HG03460 (cell line): ENCODE results near the gene VAT1L.

ENCODE experiments used
- ATAC-seq: cut with Tn5 transposase; IDR thresholded peaks from one replicate; pipeline ENCODE4 v1.9.1; 2021; ENCODE audit not compliant: unreplicated experiment

Gene VAT1L, protein sequence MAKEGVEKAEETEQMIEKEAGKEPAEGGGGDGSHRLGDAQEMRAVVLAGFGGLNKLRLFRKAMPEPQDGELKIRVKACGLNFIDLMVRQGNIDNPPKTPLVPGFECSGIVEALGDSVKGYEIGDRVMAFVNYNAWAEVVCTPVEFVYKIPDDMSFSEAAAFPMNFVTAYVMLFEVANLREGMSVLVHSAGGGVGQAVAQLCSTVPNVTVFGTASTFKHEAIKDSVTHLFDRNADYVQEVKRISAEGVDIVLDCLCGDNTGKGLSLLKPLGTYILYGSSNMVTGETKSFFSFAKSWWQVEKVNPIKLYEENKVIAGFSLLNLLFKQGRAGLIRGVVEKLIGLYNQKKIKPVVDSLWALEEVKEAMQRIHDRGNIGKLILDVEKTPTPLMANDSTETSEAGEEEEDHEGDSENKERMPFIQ

DNA sequence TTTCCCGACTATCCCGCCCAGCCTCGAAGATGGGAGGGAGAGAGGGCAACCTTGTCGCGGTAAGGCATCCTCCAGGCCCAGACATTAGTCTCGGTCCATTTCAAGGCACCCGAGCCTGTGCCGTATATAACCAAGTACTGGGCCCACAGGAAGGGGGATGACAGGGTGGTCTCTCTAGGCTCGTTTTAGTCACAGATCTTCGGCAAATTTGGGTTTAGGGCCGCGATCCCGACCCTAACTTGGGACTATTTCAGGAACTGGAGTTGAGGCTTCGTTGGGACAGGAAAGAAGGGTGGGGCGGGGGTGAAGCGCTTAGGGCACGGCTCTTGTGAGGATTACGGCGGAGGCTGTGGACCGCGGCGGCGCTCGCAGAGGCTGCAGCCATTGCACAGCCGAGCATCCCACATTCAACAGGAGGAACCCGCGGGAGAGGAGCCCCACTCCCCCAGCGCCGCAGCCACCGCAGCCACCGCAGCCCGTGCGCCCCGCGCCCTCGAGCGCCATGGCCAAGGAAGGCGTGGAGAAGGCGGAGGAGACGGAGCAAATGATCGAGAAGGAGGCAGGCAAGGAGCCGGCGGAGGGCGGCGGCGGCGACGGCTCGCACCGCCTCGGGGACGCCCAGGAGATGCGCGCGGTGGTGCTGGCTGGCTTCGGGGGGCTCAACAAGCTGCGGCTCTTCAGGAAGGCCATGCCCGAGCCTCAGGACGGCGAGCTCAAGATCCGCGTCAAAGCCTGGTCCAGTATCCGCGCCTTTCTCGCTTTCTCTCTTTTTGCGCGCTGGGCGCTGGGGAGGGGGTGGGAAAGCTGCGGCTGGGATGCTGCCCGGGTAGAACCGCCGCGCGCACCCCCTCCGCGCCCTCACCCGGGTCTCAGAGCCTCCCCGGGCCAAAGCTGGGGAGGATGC lies at the start of gene VAT1L:
Gene VAT1L, plus strand, starts transcription at position 384 of the 904 bp plus-strand sequence. Its CDS starts 119 bp downstream, at position 503.
- ATAC-seq: no peak

DNA sequence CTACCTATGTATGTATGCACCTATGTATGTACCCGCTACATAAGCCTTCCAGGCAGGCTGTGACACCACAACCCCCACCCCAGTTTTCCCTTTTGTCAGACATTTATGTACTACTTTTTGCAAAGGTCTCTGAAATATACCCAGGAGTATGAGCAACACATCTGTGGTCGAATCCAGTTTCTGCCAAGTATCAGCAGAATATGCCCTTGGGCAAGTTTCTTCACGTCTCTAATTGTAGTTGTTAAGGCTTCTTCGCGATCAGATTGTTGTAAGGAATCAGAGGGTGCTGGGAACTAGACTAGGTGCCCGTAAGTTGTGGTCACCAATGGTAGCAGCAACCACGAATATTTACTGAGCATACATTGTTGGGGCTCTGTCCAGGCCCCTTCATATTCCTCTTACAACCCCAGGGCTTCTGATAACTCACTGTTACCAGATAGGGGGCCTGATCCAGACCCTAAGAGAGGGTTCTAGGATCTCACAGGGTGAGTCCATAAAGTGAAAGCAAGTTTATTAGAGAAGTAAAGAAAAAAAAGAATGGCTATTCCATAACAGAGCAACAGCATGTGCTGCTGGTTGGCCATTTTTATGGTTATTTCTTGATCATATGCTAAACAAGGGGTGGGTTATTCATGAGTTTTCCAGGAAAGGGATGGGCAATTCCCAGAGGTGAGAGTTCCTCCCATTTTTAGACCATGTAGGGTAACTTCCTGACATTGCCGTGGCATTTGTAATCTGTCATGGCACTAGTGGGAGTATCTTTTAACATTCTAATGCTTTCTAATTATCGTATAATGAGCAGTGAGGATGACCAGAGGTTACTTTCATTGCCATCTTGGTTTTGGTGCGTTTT lies 49.4 kb upstream of the VAT1L start:
- no peak for ATAC-seq

DNA sequence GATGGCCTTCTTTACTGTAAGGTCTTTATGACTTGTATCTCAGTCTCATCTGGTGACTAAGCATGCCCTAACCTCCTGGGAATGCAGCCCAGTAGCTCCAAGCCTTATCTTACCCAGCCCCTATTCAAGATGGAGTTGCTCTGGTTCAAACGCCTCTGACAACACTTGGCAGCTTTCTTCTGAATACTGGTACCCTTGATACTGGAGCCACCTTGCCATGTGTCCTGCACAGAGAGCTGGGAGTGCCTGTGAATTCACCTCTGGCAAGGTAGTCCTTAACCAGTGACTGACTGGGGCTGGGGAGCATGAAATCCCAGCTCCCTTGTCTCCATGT lies 48.8 kb upstream of the VAT1L start:
- no peak for ATAC-seq

GRCh38 chr16:77744141-77744540 lies 44.2 kb upstream of the VAT1L start:
- ATAC-seq: no peak

- no peak for ATAC-seq
Measured at GRCh38 chr16:77745972-77746371, 42.4 kb upstream of the VAT1L start.

DNA sequence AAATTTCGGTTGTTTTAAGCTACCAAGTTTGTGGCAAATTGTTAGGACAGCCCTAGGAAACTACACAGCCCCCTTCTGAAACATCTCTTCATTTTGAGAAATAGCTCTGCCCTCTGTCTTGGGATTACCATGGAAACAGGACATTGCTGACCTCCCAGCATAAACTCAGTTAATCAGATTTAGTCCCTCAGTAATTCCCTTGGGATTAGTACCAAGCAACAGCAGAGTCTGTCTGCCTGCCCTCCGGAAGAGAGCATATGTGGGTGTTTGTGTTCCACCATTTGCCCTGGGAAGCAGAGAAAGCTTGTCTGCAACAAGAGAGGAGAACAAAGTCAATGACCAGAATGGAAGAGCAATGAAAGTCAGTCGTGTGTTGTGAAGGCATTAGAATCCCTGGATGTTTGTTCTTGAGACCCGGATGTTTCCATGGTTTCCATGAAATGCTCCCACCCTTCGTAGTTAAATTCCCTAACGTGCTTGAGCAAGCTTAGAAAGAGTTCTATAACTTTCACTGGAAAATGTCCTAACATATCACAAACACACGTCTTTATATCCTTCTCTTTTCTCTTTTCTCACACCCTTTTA lies 39.9 kb upstream of the VAT1L start:
- no peak for ATAC-seq

DNA sequence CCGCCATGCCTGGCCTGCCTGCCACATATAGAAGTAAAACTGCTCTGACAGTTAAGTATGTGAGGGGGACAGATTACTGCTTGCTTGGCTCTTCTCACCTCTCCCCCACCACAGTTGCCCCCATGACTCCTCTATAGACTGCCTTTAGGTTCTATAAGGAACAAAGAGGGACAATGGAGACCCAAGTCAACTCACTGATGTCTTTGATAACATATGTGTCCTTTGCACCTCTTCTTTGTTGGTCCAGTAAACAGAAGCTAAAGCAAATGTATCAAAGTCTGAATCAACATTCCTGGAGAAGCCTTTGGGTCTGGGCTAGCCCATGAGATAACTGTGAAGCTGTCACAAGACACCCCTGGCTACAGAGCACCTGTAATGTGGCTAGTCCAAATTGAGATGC lies 38.9 kb upstream of the VAT1L start:
- no peak for ATAC-seq

GRCh38 chr16:77758046-77758445 lies 30.3 kb upstream of the VAT1L start:
- ATAC-seq: no peak

GRCh38 chr16:77758508-77758907 lies 29.9 kb upstream of the VAT1L start:
- no peak for ATAC-seq

DNA sequence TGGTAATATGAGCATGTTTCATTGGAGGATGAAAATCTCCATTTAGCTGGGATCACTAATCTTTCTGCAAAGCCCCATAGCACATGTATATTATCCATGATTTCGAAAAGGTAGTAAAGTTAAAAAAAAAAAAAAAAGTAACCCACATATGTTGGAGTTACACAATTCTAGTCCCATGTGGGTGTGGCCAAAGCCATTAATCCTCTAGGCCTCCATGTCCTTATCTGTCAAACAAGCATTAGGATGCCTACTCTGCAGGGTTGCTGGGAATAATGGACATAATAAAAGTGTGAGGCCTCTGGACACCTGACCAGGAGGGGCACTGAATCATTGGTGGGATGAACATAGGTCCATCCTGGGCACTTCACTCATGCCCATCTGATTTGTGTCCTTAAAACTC lies 29.2 kb upstream of the VAT1L start:
- ATAC-seq: no peak

GRCh38 chr16:77759821-77760220 lies 28.5 kb upstream of the VAT1L start:
- ATAC-seq: no peak

DNA sequence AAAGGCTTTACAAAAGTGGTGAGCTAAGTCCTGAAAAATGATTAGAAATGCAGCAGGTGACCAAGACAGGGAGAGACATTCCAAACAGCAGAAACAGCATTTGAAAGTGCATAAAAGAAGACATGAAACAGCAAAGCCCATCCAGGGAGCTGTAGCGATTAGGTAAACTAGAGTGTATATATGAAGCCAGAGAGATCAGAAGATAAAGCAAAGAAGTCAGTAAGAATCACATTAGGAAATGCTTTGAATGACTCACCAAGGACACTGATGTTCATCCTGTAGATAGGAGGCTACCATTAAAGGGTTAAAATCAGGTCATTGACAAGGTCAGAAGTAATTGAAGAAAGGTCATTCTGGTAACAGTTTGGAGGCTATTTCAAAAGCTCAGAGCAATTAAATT lies 27.6 kb upstream of the VAT1L start:
- ATAC-seq: no peak

DNA sequence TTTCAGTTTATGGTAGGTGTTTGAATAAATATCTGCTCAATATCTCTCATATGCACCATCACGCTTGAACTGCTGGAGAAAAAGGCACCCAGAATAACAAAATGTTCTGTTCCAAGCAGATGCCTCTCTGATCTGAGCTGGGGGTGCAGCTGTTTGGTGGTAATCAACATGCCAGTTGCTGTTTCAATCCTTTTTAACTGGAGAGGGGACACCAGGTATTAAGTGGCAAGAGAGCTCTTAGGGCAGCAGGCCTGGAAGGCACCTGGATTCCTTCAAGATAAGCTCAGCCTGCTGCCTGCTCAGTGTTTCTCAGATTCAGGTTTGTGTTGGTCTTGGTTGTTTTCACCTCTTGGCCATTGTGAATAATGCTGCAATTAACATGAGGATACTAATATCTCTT lies 27.2 kb upstream of the VAT1L start:
- no peak for ATAC-seq

DNA sequence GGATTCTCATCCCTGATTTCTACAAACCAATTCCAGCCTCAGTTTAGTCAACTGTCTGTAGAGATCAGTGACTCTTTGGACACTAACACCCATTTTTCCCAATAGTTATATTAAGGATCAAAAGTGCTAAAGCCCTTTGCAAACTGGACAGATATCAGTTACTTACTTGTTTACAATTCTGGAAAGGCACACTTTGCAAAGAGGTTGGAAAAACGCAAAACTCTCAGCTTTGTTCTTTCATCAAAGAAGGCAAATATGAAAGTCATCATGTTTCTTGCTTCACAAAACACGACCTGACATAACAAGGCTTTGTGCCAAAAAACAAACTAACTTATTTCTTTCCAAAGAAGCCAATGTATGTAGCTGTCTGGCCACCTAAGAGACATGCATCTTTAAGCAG lies 26.1 kb upstream of the VAT1L start:
- ATAC-seq: no peak

DNA sequence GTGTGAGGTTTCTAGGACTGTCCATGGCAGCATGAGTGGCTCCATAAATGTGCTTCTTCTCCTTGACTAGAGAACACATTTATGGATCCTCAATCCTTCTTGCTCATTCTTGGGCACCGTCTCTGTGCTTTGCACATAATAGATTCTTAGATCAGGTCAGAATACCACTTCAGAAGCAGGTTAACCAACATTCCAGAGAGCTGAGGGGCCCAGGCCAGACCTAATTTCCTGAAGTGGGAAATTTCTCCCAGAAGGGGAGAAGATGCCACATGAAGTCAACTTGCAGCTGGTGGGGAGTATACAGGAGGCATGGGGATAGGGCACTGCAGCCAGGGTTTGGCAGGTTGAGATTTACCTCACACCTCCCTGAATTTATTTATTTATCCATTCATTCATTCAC lies 24.4 kb upstream of the VAT1L start:
- no peak for ATAC-seq

DNA sequence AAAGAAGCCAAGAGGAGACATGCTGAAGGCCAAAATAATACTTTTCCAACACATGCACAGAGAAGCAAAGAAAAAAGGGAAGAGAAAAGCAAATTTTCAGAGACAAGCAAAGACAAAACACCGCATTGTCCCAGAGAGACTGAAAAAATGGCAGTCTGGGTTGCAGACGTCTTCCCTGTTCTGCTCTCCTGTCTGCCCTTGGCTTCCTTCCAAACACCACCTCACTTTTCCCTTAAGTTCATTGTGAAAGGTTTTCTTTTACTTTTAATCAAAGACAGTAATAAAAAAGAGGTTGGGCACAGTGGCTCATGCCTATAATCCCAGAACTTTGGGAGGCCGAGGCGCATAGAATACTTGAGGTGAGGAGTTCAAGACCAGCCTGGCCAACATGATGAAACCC lies 21.2 kb upstream of the VAT1L start:
- no peak for ATAC-seq

DNA sequence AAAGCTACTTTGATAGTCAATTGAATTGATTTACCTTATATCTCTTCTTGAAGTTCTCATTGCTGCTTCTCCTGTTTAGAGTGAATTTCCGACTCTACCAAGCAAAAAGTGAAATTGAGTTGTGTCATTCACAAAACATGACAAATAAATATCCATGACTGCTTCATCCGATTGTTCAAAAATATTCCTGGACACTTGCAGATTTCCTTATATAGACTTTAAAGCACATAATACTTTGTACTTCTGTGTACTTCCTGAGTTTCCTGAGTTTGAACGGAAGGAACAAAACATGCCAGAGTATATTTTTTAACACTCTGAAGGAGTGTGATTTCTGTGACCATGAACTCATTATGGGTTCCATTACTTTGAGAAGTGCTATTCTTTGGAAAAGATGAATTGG lies 20.5 kb upstream of the VAT1L start:
- ATAC-seq: no peak

DNA sequence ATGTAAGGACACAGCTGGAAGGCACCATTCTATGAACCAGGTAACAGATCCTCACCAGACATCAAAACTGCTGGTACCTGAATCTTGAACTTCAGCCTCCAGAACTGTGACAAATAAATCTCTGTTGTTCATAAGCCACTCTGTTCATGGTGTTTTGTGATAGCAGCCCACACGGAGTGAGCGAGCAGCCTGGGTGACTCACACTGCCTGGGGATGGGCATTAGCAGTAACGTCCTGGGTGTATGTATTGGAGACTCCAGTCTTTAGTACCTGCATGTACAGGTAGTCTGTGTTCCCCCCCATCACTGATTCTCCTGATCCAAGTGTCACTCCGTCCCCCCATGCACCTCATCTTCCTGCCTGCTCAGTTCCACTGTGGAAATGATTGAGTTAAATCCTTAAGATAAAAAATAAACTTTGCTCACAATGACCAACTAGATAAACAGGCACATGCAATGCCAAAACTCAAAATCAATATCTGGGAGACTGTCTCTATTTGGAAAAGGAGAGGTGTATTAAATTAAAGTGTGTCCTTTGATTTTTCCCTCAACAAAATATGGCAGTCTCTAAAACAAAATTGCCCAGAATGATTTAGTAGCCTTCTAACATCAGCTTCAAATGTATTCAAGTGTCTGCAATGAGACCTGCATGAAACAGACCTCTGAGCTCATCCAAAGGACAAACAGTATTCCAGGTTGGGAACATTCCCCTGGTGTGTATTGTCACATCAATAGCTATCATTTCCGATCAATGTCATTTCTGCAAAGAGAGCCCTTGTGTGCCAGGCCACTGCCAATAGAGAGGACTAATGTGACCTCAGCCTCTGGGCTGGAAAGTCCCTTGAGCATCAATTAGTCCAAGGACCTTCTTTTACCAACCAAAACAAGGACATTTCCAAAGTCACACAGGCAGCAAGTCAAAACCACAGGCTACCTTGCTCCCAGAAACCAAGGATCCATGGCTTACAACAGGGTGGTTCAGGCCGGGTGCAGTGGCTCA lies 12.2 kb upstream of the VAT1L start:
- ATAC-seq: no peak

DNA sequence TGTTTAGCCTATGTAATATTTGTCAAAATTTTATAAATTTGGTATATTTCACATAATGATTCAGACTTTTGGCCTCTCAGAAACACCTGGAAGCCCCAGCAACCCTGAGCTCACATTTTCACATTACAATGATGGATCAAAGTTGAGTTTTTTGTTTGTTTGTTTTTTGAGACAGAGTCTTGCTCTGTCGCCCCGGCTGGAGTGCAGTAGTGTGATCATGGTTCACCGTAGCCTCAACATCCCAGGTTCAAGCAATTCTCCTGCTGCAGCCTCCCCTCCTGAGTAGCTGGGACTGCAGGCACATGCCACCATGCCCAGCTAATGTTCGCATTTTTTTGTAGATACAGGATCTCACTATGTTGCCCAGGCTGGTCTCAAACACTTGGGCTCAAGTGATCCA lies 10.6 kb upstream of the VAT1L start:
- ATAC-seq: no peak

GRCh38 chr16:77780378-77780837 lies 8.0 kb upstream of the VAT1L start:
- ATAC-seq: no peak
